Breast epithelium (tissue), 4 donors: ENCODE results near the gene SLC4A3. TPM values are rescaled to one million over a fixed set of nuclear protein-coding genes. Genes with fewer than 3 reads are reported as not detected.

Experiments
- DNase-seq, 2 donors: peaks; one replicate each; pipeline ENCODE4 v3.0.0-alpha.2; 2019; ENCODE audit warnings: low spot score in 2 of 2
- H3K27ac ChIP-seq, 2 donors: fragments of 200-600 bp; sonication (generic) in 1 of 2; one replicate each; pipeline ENCODE4 v1.5.1; 2016 to 2019; ENCODE audit warnings: mild to moderate bottlenecking in 1 of 2
- H3K27me3 ChIP-seq, 2 donors: fragments of 200-600 bp; sonication (generic) in 1 of 2; one replicate each; pipeline versions ENCODE4 v1.5.1 to v1.6.0; 2017 to 2019; ENCODE audit warnings: control low read depth in 1 of 2, mild to moderate bottlenecking in 1 of 2
- H3K36me3 ChIP-seq: fragments of 200-600 bp; one replicate; pipeline ENCODE4 v1.5.1; 2019
- H3K4me1 ChIP-seq, 2 donors: fragments of 200-600 bp; sonication (generic); one replicate each; pipeline ENCODE4 v1.5.1; 2016 to 2019; ENCODE audit warnings: control low read depth in 1 of 2
- H3K4me3 ChIP-seq, 3 donors: fragments of 200-600 bp; sonication (generic); 1 replicate in 2 of 3; 2 replicates in 1 of 3; pipeline ENCODE4 v1.5.1; 2016 to 2019; ENCODE audit warnings: mild to moderate bottlenecking in 3 of 3, moderate library complexity in 2 of 3
- H3K9me3 ChIP-seq, 2 donors: fragments of 200-600 bp; sonication (generic) in 1 of 2; one replicate each; pipeline ENCODE4 v1.5.1; 2016 to 2019; ENCODE audit warnings: control low read depth in 1 of 2
- CTCF ChIP-seq, 3 donors: fragments of 450-650 bp; IDR thresholded peaks; one replicate each; pipeline ENCODE4 v1.5.1; 2016 to 2017; ENCODE audit warnings: antibody characterized with exemption in 3 of 3, mild to moderate bottlenecking in 3 of 3, moderate library complexity in 3 of 3
- POLR2A ChIP-seq: fragments of 450-650 bp; IDR thresholded peaks from one replicate; pipeline ENCODE4 v1.6.1; 2016; ENCODE audit warnings: antibody characterized with exemption, mild to moderate bottlenecking, moderate library complexity
- POLR2AphosphoS5 ChIP-seq, 3 donors: sonication (generic); formaldehyde crosslinking; IDR thresholded peaks; one replicate each; pipeline ENCODE4 v1.6.1; 2017; ENCODE audit warnings: antibody characterized with exemption in 3 of 3
- intact Hi-C: fragments of 100-400 bp; cut with DNase I; formaldehyde crosslinking; loops from one replicate; pipeline ENCODE4 v1.15.1; 2023; ENCODE audit warnings: low total_unique reads
- total RNA-seq, 3 donors: library from RNA; depleted of rRNA; stranded (reverse); fragments of >200 nt; gene quantifications; one replicate each; pipeline ENCODE4 v1.1.0, GENCODE V29; 2016

The SLC4A3 gene
- total RNA-seq, 3 donors from 2014 or later: 2.1 to 4.7 (median 4.6) TPM

GRCh38 chr2:219636941-219637841 is 9.8 kb downstream of the SLC4A3 start:
- intact Hi-C loops: no loop called here
- no peak for DNase-seq
- no peaks in the 10 kb centered on the region for H3K27me3 ChIP-seq

GRCh38 chr2:219637842-219638185 is 10.4 kb downstream of the SLC4A3 start:
- no peaks in the 10 kb centered on the region for H3K36me3 ChIP-seq
- TF ChIP-seq POLR2A: no peak
- TF ChIP-seq CTCF (IDR thresholded peaks at IDR 0.05): no peak
- TF ChIP-seq POLR2AphosphoS5 (IDR thresholded peaks at IDR 0.05): no peak
- no peak overlapping the region for H3K27ac ChIP-seq
- no peak for DNase-seq
- intact Hi-C loops: no loop called here
- H3K9me3 ChIP-seq: no peaks in the 10 kb centered on the region
- no peak overlapping the region for H3K4me3 ChIP-seq
- peaks cover 0 to 3% of the 10 kb centered on the region in 2 donors for H3K4me1 ChIP-seq
- H3K27me3 ChIP-seq: no peaks in the 10 kb centered on the region

More at GRCh38 chr2:219636941-219637841, 9.8 kb downstream of the SLC4A3 start:
- no peak overlapping the region for H3K27ac ChIP-seq
- TF ChIP-seq CTCF (IDR thresholded peaks at IDR 0.05): no peak
- no peak for TF ChIP-seq POLR2A
- no peak for TF ChIP-seq POLR2AphosphoS5 (IDR thresholded peaks at IDR 0.05)
- H3K36me3 ChIP-seq: no peaks in the 10 kb centered on the region
- no peak overlapping the region for H3K4me3 ChIP-seq
- no peaks in the 10 kb centered on the region for H3K4me1 ChIP-seq
- H3K9me3 ChIP-seq: no peaks in the 10 kb centered on the region

- no peak for DNase-seq
- Histone ChIP-seq H3K9me3 (no peaks in the 10 kb centered on the region), H3K4me1 (peaks cover 0 to 3% of the 10 kb centered on the region in 2 donors), H3K36me3 (no peaks in the 10 kb centered on the region), H3K4me3 (no peak overlapping the region), H3K27me3 (no peaks in the 10 kb centered on the region), H3K27ac (no peak overlapping the region)
- intact Hi-C loops: no loop called here
- TF ChIP-seq POLR2AphosphoS5 (IDR thresholded peaks at IDR 0.05): no peak
- no peak for TF ChIP-seq POLR2A
- no peak for TF ChIP-seq CTCF (IDR thresholded peaks at IDR 0.05)
Observed at GRCh38 chr2:219638217-219638947, 11.0 kb downstream of the SLC4A3 start.

GRCh38 chr2:219638948-219639755 is 11.7 kb downstream of the SLC4A3 start:
- Histone ChIP-seq H3K36me3 (no peaks in the 10 kb centered on the region), H3K27me3 (no peaks in the 10 kb centered on the region), H3K27ac (no peak overlapping the region), H3K4me1 (peaks cover 0 to 3% of the 10 kb centered on the region in 2 donors), H3K9me3 (no peaks in the 10 kb centered on the region), H3K4me3 (no peak overlapping the region)
- TF ChIP-seq CTCF (IDR thresholded peaks at IDR 0.05) (no peak), POLR2A (no peak), POLR2AphosphoS5 (IDR thresholded peaks at IDR 0.05) (no peak)
- intact Hi-C loops: no loop called here
- DNase-seq: no peak
